Activated CD4-positive, alpha-beta T cell treated with anti-CD3 and anti-CD28 coated beads for 48 hours (primary cell): ENCODE measurements around the gene CEP350.
"Not testable (repeated sequence)": the region's sequence is repeated elsewhere in the genome, so short reads cannot be mapped to it uniquely, and the experiment has no call there.

ENCODE experiments used
- DNase-seq: peaks from one replicate; pipeline ENCODE4 v3.0.0-alpha.2; 2020

CEP350 gene

DNA sequence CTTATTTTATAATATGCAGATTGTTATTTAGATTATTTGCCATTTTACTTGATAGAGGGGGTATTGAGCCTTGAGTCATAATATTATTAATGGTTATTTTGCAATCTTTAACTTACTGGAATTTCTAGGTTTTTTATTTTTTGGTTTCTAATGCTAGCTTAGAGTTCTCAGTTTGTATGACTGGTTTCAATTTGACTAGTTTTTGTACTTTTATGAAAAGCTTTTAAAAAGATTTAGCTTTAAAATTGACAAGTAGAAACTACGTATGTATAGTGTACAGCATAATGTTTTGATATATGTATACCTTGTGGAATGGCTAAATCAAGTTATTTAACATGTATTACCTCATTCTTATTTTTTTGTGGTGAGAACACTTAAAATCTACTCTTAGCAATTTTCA is 41.5 kb downstream of the CEP350 start:
- DNase-seq, result no peak

- DNase-seq, result no peak
These were observed 46.0 kb downstream of the CEP350 start for GRCh38 chr1:180000575-180000974.

- DNase-seq, result no peak
These were observed 47.8 kb downstream of the CEP350 start for GRCh38 chr1:180002437-180002836.

DNA sequence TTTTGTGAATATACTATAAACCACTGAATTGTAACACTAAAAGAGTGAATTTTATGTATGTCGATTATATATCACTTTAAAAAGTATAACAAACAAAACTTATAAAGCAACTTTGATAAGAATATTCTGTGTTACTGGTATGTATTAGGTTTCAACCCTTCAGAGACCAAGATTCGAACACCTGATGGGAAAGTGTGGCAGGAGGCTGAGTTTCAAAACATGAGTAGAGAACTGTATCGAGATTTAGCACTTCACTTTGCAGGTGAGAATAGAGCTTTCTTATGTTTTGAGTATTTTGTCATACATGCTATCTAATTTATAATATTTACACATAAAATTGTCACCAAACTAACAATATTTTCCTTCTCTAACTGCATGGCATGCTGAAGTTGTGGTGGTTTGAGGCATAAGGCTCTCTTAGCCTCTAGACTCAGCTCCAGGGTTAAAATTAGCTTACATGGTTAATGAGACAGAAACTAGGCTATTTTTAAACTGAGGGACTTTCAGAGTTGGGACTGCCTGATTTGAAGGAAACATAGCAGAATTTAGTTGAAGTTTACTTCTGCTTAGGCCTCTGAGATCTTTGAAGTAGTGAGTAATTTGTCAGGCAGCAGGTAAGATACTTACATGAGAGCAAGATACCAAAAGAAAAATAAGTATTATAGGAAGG is 48.6 kb downstream of the CEP350 start:
- no peak for DNase-seq

GRCh38 chr1:180006762-180007161 is 52.2 kb downstream of the CEP350 start:
- not testable (repeated sequence) for DNase-seq

GRCh38 chr1:180020017-180020416 is 65.4 kb downstream of the CEP350 start:
- DNase-seq, result no peak

DNA sequence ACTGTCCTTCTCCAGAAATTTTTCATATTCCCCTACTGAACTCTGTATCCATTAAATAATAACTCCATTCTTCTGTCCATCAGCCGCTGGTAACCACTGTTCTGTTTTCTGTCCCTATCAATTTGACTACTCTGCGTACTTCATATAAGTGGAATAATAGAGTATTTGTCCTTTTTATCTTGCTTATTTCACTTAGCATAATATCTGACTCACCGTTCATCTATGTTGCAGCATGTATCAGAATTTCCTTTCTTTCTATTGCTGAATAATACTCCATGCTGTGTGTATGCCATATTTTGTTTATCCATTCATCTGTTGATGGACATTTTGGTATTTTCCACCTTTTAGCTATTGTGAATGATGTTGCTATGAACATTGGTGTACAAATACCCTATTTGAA is 71.9 kb downstream of the CEP350 start:
- no peak for DNase-seq

- no peak for DNase-seq
These were observed 73.4 kb downstream of the CEP350 start for GRCh38 chr1:180027949-180028445.

- DNase-seq, result no peak
These were observed 74.3 kb downstream of the CEP350 start for GRCh38 chr1:180028864-180029263.

- no peak for DNase-seq
These were observed 75.0 kb downstream of the CEP350 start for GRCh38 chr1:180029524-180030135.

- DNase-seq, result no peak
These were observed 77.1 kb downstream of the CEP350 start for GRCh38 chr1:180031664-180032063.

DNA sequence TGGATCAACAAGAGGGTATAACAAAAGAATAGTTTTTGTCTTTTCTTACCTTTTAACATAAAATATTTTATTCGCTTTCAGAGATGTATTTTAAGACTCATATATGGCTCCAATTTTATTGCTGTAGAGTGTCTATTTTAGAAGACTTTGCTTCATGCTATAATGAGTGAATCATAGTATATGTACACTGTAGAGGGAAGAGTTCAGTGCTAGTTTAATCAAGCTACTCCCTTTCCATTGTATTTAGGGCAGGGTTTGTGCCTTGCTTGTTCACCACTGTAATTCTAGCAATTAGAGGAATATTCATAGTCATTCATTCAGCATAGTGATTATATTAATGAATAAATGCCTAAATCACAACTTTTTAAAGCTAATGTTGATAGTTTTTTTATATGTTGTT is 78.8 kb downstream of the CEP350 start:
- DNase-seq, result no peak

- DNase-seq, result no peak
These were observed 85.4 kb downstream of the CEP350 start for GRCh38 chr1:180040034-180040433.

GRCh38 chr1:180041582-180041981 is 87.0 kb downstream of the CEP350 start:
- DNase-seq, result no peak

- no peak for DNase-seq
These were observed 88.5 kb downstream of the CEP350 start for GRCh38 chr1:180042988-180043622.

DNA sequence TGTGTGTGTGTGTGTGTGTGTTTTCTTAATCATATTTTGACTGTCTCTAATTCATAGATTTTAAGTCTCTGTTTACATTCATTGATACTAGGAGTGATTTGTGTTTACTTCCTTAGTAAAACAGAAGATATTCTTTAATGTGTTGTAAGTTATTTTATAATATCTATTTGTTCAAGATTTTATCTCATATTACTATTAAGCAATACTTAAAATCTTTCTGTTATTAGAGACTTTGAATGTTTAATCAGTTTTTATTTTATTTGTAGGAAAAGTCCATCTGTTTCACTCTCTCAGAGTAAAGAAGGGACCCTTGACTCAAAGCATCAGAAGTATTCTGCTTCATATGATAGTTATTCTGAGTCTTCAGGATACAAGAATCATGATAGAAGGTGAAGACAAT is 89.2 kb downstream of the CEP350 start:
- DNase-seq, result no peak

DNA sequence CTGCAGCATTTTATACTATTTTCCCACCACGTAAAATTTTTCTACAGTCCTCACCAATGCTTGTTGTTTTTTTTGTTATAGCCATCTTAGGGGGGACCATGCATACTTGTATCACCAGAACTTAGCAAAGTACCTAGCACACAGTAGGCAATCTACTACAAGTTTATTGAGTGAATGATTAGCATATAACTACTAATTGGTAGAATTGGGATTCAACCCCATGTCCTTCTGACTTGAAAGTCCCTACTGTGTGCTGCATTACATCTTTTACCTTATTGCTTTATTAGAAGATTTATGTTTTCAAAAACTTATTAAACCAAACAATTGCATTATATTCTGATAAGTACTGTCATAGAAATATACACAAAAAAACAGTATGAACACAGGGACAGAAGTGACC is 92.1 kb downstream of the CEP350 start:
- DNase-seq, result no peak

GRCh38 chr1:180053594-180054567 is 99.3 kb downstream of the CEP350 start:
- no peak for DNase-seq

- no peak for DNase-seq
These were observed 103.3 kb downstream of the CEP350 start for GRCh38 chr1:180057883-180058396.

DNA sequence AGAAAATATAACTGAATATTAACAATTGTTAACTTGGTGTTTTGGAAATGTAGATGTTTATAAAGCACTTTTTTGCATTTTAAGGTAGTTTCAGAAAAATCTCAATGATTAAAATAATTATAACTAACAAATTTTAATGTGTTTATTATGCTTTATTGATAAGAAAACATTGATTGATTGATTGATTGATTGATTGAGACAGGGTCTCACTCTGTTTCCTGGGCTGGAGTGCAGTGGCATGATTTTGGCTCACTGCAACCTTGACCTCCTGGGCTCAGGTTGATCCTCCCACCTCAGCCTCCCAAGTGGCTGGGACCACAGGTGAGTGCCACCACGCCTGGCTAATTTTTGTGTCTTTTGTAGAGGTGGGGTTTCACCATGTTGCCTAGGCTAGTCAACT is 106.4 kb downstream of the CEP350 start:
- no peak for DNase-seq

DNA sequence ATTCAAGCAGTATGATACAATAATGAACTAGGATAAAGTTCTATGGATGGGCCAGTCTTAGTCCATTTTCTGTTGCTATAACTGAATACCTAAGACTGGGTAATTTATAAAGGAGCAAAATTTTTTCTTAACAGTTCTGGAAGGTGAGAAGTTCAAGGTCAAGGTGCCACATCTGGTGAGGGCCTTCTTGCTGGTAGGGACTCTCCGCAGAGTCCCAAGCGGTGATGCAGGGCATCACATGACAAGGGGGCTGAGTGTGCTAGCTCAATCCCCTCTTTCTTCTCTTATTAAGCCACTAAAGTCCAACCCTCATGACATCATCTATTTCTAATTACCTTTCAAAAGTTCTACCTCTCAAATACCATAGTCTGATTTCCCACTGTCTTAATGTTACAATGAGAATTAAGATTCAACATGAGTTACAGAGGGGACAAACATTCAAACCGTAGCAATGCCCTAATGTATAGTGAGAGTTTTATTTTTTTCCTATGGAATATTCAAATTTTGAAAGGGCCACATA is 107.9 kb downstream of the CEP350 start:
- no peak for DNase-seq

- DNase-seq, result no peak
These were observed 110.8 kb downstream of the CEP350 start for GRCh38 chr1:180065408-180065807.

GRCh38 chr1:180066150-180066549 is 111.5 kb downstream of the CEP350 start:
- DNase-seq, result no peak
